Progenitor cell of endocrine pancreas (in vitro differentiated cells): ENCODE data around the gene TARP.
"Not testable (repeated sequence)": the region's sequence is repeated elsewhere in the genome, so short reads cannot be mapped to it uniquely, and the experiment has no call there.

Experiments used
- DNase-seq: peaks from one replicate; pipeline ENCODE4 v3.0.0; 2021; ENCODE audit warnings: low spot score; ENCODE audit not compliant: unreplicated experiment
- H3K27ac Mint-ChIP-seq: 2 replicates; pipeline ENCODE4 v1.8.0; 2021; ENCODE audit warnings: mild to moderate bottlenecking, moderate library complexity, mixed read lengths
- H3K27me3 Mint-ChIP-seq: 2 replicates; pipeline ENCODE4 v1.8.0; 2021; ENCODE audit warnings: mixed read lengths
- H3K36me3 Mint-ChIP-seq: 2 replicates; pipeline ENCODE4 v1.8.0; 2022; ENCODE audit warnings: mixed read lengths; ENCODE audit not compliant: insufficient read depth
- H3K4me1 Mint-ChIP-seq: 2 replicates; pipeline ENCODE4 v1.8.0; 2021; ENCODE audit warnings: low read depth, mixed read lengths
- H3K4me3 Mint-ChIP-seq: 2 replicates; pipeline ENCODE4 v1.8.0; 2021; ENCODE audit warnings: low read depth, mild to moderate bottlenecking, moderate library complexity, mixed read lengths
- H3K9me3 Mint-ChIP-seq: 2 replicates; pipeline ENCODE4 v1.8.0; 2021; ENCODE audit warnings: low read depth, mixed read lengths
- TF ChIP-seq, protein P1 (sequence below): fragments of 200-600 bp; sonication (generic); IDR thresholded peaks from one replicate; pipeline ENCODE4 v1.5.0; 2021; ENCODE audit warnings: antibody characterized with exemption, mild to moderate bottlenecking; ENCODE audit not compliant: unreplicated experiment

TARP gene

DNA sequence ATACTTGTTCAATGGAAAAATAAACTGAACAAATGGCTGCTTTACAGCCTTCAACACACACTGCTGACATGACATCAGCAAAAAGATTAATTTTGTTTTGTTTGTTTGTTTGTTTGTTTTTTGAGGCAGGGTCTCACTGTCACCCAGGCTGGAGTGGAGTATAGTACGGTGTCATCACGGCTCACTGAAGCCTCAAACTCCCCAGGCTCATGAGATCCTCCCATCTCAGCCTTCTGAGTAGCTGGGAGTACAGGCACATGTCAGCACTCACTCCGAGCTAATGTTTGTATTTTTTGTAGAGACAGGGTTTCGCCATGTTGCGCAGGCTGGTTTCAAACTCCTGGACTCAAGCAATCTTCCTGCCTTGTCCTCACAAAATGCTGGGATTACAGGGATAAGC lies 10.9 kb downstream of the TARP start:
- Mint-ChIP-seq H3K36me3 (no peaks in the 10 kb centered on the region), H3K4me1 (no peaks in the 10 kb centered on the region), H3K27ac (no peak overlapping the region), H3K27me3 (no peaks in the 10 kb centered on the region), H3K9me3 (no peaks in the 10 kb centered on the region), H3K4me3 (no peak overlapping the region)
- no peak for DNase-seq
- TF ChIP-seq, protein P1, sequence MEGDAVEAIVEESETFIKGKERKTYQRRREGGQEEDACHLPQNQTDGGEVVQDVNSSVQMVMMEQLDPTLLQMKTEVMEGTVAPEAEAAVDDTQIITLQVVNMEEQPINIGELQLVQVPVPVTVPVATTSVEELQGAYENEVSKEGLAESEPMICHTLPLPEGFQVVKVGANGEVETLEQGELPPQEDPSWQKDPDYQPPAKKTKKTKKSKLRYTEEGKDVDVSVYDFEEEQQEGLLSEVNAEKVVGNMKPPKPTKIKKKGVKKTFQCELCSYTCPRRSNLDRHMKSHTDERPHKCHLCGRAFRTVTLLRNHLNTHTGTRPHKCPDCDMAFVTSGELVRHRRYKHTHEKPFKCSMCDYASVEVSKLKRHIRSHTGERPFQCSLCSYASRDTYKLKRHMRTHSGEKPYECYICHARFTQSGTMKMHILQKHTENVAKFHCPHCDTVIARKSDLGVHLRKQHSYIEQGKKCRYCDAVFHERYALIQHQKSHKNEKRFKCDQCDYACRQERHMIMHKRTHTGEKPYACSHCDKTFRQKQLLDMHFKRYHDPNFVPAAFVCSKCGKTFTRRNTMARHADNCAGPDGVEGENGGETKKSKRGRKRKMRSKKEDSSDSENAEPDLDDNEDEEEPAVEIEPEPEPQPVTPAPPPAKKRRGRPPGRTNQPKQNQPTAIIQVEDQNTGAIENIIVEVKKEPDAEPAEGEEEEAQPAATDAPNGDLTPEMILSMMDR: no peak

DNA sequence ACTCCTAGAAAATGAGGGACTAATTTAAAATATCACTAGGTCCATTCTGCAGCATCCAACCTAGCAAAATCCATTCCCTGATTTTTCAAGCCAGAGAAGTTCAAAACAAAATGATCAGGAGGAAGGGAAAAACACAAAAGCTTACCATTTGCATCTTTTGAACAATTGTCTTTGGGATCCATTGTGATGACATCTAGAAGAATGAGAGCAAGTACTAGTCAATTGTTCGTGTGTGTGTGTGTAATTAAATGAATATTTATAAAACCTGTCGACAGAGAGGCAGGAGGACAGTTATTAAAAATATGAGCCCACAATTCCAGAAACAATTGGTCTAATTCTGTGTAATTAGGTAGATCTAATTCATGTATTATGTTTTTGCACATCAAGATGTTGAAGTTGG lies 11.4 kb downstream of the TARP start:
- H3K9me3 Mint-ChIP-seq, H3K36me3 Mint-ChIP-seq, H3K4me1 Mint-ChIP-seq: not testable (repeated sequence)

DNA sequence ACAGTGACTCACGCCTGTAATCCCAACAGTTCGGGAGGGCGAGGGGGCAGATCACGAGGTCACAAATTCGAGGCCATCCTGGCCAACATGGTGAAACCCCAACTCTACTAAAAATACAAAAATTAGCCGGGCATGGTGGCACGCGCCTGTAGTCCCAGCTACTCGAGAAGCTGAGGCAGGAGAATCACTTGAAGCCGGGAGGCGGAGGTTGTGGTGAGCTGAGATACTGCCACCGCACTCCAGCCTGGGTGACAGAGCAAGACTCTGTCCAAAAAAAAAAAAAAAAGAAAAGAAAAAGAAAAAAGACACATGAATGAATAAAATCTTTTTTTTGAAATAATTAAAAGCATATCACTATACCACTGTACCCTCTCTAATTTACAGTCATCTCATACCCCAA lies 11.8 kb downstream of the TARP start:
- not testable (repeated sequence) for H3K27me3 Mint-ChIP-seq, H3K36me3 Mint-ChIP-seq, H3K4me1 Mint-ChIP-seq, H3K4me3 Mint-ChIP-seq, H3K27ac Mint-ChIP-seq, DNase-seq, H3K9me3 Mint-ChIP-seq

More for the DNA sequence above, 11.4 kb downstream of the TARP start:
- H3K27ac Mint-ChIP-seq, H3K4me3 Mint-ChIP-seq, DNase-seq, H3K27me3 Mint-ChIP-seq: not testable (repeated sequence)

DNA sequence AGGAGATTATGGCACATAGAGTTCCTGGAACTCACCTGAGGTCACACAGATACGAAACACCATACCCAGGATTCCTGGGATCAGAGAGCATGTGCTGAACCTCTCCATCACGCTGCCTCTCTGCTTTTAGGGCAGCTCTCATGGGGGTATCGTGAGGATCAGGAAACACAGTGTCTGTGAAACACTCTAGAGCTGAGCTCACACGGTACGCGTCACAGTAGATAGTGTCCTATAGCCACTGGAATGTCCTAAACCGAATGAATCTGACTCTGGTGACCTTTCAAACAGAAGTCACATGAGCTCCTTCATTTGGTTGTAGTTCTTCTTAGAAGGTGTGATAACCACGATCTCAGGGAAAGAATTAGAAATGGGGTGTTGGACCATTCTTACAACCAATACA lies 14.3 kb downstream of the TARP start:
- H3K27ac Mint-ChIP-seq, H3K9me3 Mint-ChIP-seq, DNase-seq, H3K36me3 Mint-ChIP-seq, H3K27me3 Mint-ChIP-seq, H3K4me1 Mint-ChIP-seq, H3K4me3 Mint-ChIP-seq: not testable (repeated sequence)

DNA sequence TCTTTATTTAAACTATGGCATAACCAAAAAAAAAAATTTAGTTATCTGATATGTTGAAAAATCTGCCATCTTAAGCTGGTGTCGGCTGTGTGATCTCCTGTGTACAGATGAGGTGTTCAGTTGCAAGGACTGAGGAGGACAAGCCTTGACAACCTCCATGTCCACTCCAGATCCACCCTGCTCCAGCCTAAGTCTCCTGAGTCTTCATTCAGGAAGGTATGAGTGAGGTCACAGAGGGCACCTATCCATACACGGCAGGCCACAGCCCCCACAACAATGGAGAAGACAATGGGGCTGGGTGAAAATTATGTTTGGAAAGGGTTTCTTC lies 16.1 kb downstream of the TARP start:
- DNase-seq: no peak
- no peaks in the 10 kb centered on the region for H3K4me1 Mint-ChIP-seq
- no peaks in the 10 kb centered on the region for H3K9me3 Mint-ChIP-seq
- TF ChIP-seq, protein P1: no peak
- no peak overlapping the region for H3K27ac Mint-ChIP-seq
- H3K4me3 Mint-ChIP-seq: no peak overlapping the region
- no peaks in the 10 kb centered on the region for H3K27me3 Mint-ChIP-seq
- no peaks in the 10 kb centered on the region for H3K36me3 Mint-ChIP-seq

DNA sequence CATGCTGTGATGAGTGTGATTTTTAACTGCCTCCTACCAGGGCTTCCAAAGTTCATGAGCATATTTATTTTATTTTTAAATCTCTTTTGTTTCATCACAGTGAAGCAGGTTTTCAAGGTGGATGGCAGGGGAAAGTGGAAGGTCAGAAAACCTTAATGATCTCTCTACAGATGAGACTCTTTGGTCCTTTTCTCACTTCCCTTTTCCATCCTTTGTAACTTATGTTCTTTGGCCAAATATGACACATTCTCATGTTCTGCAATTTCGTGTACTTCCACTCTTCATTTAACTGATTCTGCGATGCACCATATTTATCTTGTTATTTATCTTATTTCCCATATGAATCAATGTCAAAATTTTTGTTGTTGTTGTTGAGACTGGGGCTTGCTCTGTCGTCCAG lies 23.6 kb downstream of the TARP start:
- H3K4me3 Mint-ChIP-seq, H3K36me3 Mint-ChIP-seq, H3K27me3 Mint-ChIP-seq, H3K9me3 Mint-ChIP-seq, DNase-seq, H3K27ac Mint-ChIP-seq, H3K4me1 Mint-ChIP-seq: not testable (repeated sequence)

DNA sequence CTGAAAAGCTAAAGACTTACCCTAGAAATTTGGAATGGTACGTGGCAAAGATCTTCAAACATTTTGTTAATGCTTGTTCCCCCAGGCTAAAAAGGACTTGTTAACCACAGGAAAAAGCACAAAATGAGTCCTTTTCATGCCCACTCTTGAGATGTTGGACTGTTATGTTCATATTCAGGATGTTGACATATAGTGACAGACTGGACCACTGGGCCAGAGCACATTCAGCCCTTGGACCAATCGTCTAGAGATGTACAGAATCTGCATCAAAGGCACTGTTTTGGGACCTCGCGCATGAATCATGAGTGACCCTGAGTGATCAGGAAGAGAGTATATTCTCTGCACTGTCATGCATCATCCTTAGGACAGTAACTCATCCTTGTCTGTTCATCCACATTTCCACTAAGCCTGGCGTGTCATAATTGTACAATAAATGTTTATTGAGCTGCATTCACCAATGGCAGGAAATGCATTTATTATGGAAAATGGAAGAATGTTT lies 25.3 kb downstream of the TARP start:
- H3K4me1 Mint-ChIP-seq: no peaks in the 10 kb centered on the region
- no peaks in the 10 kb centered on the region for H3K36me3 Mint-ChIP-seq
- peaks cover 2% of the 10 kb centered on the region for H3K27me3 Mint-ChIP-seq
- no peak overlapping the region for H3K4me3 Mint-ChIP-seq
- no peaks in the 10 kb centered on the region for H3K9me3 Mint-ChIP-seq
- H3K27ac Mint-ChIP-seq: no peak overlapping the region
- TF ChIP-seq, protein P1: no peak
- no peak for DNase-seq
